ENCODE measurements around the gene TAS1R1.

- no peak for TF ChIP-seq CTCF (IDR thresholded peaks at IDR 0.05)
- no peak for TF ChIP-seq POLR2A (IDR thresholded peaks at IDR 0.05)
These were observed 17.7 kb downstream of the TAS1R1 start for GRCh38 chr1:6572653-6573383.
